A549 (cell line): ENCODE results near the gene HOXC10. TPM values are rescaled to one million over a fixed set of nuclear protein-coding genes. Genes with fewer than 3 reads are reported as not detected.

Experiments
- ATAC-seq, 2 experiments: fragments of 200-7000 bp in 1 of 2; fragments of >200 bp in 1 of 2; cut with Nextera tagmentation in 1 of 2; cut with Tn5 transposase in 1 of 2; 3 replicates each; pipeline versions ENCODE4 v1.8.0 to v1.9.1; 2018 to 2020; ENCODE audit warnings: mild to moderate bottlenecking in 1 of 2, moderate library complexity in 1 of 2
- CTCF ChIA-PET: fragments of 300-600 bp; sonication (Branson Sonifier 250); formaldehyde crosslinking; extraction: SDS; loops from one replicate; lab custom pipeline; 2021; ENCODE audit warnings: antibody characterized with exemption, inconsistent platforms; lab: Yijun Ruan, JAX
- POLR2A ChIA-PET: fragments of 350-600 bp; formaldehyde crosslinking; extraction: SDS; loops from one replicate; lab custom pipeline; 2021; ENCODE audit warnings: antibody characterized with exemption, inconsistent platforms; lab: Yijun Ruan, JAX
- DNase-seq, 2 experiments: peaks; one replicate each; pipeline versions ENCODE4 v3.0.0 to v3.0.0-alpha.2; 2011 to 2016; ENCODE audit warnings: low read depth in 1 of 2, low spot score in 1 of 2
- FAIRE-seq: peaks from 2 replicates; lab custom pipeline; 2011; peaks lifted over from hg19 to GRCh38; lab: Jason Lieb, UNC
- H3K27ac ChIP-seq, 2 experiments: fragments of >200 bp; sonication (Bioruptor Twin); formaldehyde crosslinking; 3 replicates each; pipeline ENCODE4 v1.5.1; 2016 to 2017
- H3K4me1 ChIP-seq: fragments of >200 bp; sonication (Bioruptor Twin); formaldehyde crosslinking; 3 replicates; pipeline ENCODE4 v1.6.1; 2016
- H3K4me2 ChIP-seq: fragments of >200 bp; sonication (Bioruptor Twin); formaldehyde crosslinking; 3 replicates; pipeline ENCODE4 v1.6.1; 2016
- H3K4me3 ChIP-seq: fragments of >200 bp; sonication (Bioruptor Twin); formaldehyde crosslinking; 3 replicates; pipeline ENCODE4 v1.5.1; 2016
- H3K9me3 ChIP-seq: fragments of >200 bp; sonication (Bioruptor Twin); formaldehyde crosslinking; 3 replicates; pipeline ENCODE4 v1.6.1; 2016
- CBX8 ChIP-seq: fragments of 200-600 bp; sonication (generic); IDR thresholded peaks from 2 replicates; pipeline ENCODE4 v1.6.1; 2016
- CEBPB ChIP-seq, 2 experiments: fragments of >200 bp in 1 of 2; sonication (Bioruptor Twin) in 1 of 2; formaldehyde crosslinking in 1 of 2; IDR thresholded peaks; 2 replicates each; pipeline ENCODE4 v1.6.1; 2012 to 2016
- EHMT2 ChIP-seq: fragments of 200-600 bp; sonication (generic); IDR thresholded peaks from 2 replicates; pipeline ENCODE4 v1.6.1; 2016; ENCODE audit warnings: antibody characterized with exemption, low read depth, mild to moderate bottlenecking, moderate library complexity
- FOSB ChIP-seq: fragments of 250-450 bp; sonication (Bioruptor Pico); IDR thresholded peaks from 2 replicates; pipeline ENCODE4 v1.5.0; 2020; ENCODE audit warnings: mild to moderate bottlenecking, moderate library complexity
- FOSL2 ChIP-seq, 2 experiments: fragments of 450-650 bp in 1 of 2; fragments of >200 bp in 1 of 2; sonication (Bioruptor Twin) in 1 of 2; formaldehyde crosslinking; IDR thresholded peaks; 2 replicates each; pipeline versions ENCODE4 v1.5.0 to v1.6.1; 2016 to 2020; ENCODE audit warnings: mild to moderate bottlenecking in 1 of 2, moderate library complexity in 1 of 2
- HDAC2 ChIP-seq: fragments of 200-600 bp; sonication (generic); IDR thresholded peaks from 2 replicates; pipeline ENCODE4 v1.6.1; 2016
- KDM5A ChIP-seq: fragments of 200-600 bp; sonication (generic); IDR thresholded peaks from 2 replicates; pipeline ENCODE4 v1.6.1; 2016; ENCODE audit warnings: antibody characterized with exemption, mild to moderate bottlenecking
- NR3C1 ChIP-seq: fragments of >200 bp; sonication (Bioruptor Twin); formaldehyde crosslinking; IDR thresholded peaks from 3 replicates; pipeline ENCODE4 v1.6.1; 2017
- POLR2A ChIP-seq: IDR thresholded peaks from 2 replicates; pipeline ENCODE4 v1.6.1; 2012; ENCODE audit warnings: mild to moderate bottlenecking, low read length
- POLR2AphosphoS2 ChIP-seq: conservative IDR thresholded peaks from 2 replicates; pipeline ENCODE4 v1.6.1; 2012; ENCODE audit warnings: low read length, improper control_type of control experiment, inconsistent platforms
- RARB ChIP-seq: fragments of 250-450 bp; sonication (Bioruptor Pico); IDR thresholded peaks from 2 replicates; pipeline ENCODE4 v1.8.0; 2021; ENCODE audit warnings: mild to moderate bottlenecking, moderate library complexity
- ZC3H11A ChIP-seq: fragments of 450-650 bp; IDR thresholded peaks from 2 replicates; pipeline ENCODE4 v1.6.1; 2014; ENCODE audit warnings: antibody characterized with exemption, mild to moderate bottlenecking
- WGBS: methylation state at CpG from one replicate; pipeline ENCODE4 v1.1.6; 2017; ENCODE audit errors: missing lambda C conversion rate; 5-methylcytosine and 5-hydroxymethylcytosine counted together
- polyA plus RNA-seq, 4 experiments: library from polyadenylated mRNA; depleted of rRNA in 3 of 4; stranded (reverse); fragments of >200 nt; fragmentation: RNase III in 1 of 4; extraction: RNeasy Plus Mini Kit Qiagen cat#74134 plus additional on column Dnase treatment in 1 of 4; gene quantifications; 2 replicates in 3 of 4; 3 replicates in 1 of 4; pipeline ENCODE4 v1.2.3, GENCODE V29; 2011 to 2017
- TF ChIP-seq, protein P1 (sequence below): fragments of 200-600 bp; sonication (generic); IDR thresholded peaks from 2 replicates; pipeline ENCODE4 v1.6.1; 2016; ENCODE audit warnings: antibody characterized with exemption, mild to moderate bottlenecking, moderate library complexity
- TF ChIP-seq, protein P2 (sequence below): fragments of 150-350 bp; IDR thresholded peaks from 2 replicates; pipeline ENCODE4 v1.6.1; 2014; ENCODE audit warnings: low read depth, mild to moderate bottlenecking, low read length
- TF ChIP-seq, protein P3 (sequence below): fragments of >200 bp; sonication (Bioruptor Twin); formaldehyde crosslinking; IDR thresholded peaks from 3 replicates; pipeline ENCODE4 v1.5.1; 2016

Gene HOXC10
- polyA plus RNA-seq, 2 of the 4 experiments (the other 2 are of a cell fraction): 2.9 to 3.2 TPM

DNA sequence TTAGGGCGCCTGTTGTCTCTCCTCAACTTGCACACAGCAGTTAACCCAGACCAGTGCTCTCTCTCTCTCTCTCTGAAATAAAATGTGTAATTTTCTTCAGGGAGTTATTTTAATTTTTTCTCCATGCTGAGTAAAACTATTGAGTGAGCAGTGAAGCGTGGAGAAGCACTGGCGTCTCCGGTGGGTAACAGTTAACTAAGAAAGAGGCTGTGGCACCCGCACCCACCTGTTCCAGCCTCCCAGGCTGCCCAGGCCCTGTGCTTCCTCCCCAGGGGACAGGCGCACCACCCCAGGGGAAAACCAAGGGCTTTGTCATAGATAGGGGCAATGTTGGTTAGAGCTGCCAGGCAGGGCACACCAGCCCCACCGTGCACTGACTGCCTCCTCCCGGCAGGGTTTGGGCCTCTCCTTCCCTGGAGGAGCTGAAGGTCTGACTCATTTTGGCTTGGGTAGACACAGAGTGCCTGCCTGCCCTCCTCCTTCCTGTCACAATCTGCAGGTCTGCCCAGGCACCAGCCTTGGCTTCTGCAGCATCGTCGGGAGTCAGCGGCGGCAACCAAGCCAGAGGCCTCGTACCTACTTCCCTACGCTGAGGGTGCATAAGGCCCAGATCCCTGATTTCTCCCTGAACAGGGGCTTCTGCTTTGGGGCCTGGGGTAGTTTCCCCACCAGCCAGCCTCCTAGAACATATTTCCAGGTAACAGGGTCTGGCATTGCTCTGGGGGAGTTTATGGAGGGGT, 51.8 kb downstream of the HOXC10 start:
- Histone ChIP-seq H3K4me1 (peaks cover 7% of the 10 kb centered on the region; the same call in 1 of the 3 replicates), H3K9me3 (no peaks in the 10 kb centered on the region), H3K27ac (no peak overlapping the region), H3K4me2 (no peak overlapping the region)
- 76% methylated on average over 14 of the region's 14 CpGs for WGBS
- POLR2A ChIA-PET: interaction anchor here (0.5 to 1.6 kb wide), 3 partner anchors 19 to 639 kb away, joined by 3 to 7 read pairs (median 5); no protein-coding TSS in a partner anchor
- DNase-seq (peak; percentile 56 to 57), ATAC-seq (peak; percentile 69 to 73), FAIRE-seq (no peak)
- CTCF ChIA-PET: interaction anchor here (0.6 to 27.9 kb wide), 11 partner anchors 8 to 178 kb away, joined by 3 to 476 read pairs (median 3); partner anchors contain the start of gene SMUG1
- no peak for TF ChIP-seq FOSB (CRISPR knock-in tag)
- TF ChIP-seq FOSL2 (IDR thresholded peaks at IDR 0.05): no peak
- 0 out of 2 replicates have a peak, but pooled peaks have one; percentile 13 for TF ChIP-seq FOSL2 (CRISPR knock-in tag; IDR thresholded peaks at IDR 0.05)
- TF ChIP-seq, all 56 proteins: peak for 1
- no peak overlapping the region for H3K4me3 ChIP-seq

DNA sequence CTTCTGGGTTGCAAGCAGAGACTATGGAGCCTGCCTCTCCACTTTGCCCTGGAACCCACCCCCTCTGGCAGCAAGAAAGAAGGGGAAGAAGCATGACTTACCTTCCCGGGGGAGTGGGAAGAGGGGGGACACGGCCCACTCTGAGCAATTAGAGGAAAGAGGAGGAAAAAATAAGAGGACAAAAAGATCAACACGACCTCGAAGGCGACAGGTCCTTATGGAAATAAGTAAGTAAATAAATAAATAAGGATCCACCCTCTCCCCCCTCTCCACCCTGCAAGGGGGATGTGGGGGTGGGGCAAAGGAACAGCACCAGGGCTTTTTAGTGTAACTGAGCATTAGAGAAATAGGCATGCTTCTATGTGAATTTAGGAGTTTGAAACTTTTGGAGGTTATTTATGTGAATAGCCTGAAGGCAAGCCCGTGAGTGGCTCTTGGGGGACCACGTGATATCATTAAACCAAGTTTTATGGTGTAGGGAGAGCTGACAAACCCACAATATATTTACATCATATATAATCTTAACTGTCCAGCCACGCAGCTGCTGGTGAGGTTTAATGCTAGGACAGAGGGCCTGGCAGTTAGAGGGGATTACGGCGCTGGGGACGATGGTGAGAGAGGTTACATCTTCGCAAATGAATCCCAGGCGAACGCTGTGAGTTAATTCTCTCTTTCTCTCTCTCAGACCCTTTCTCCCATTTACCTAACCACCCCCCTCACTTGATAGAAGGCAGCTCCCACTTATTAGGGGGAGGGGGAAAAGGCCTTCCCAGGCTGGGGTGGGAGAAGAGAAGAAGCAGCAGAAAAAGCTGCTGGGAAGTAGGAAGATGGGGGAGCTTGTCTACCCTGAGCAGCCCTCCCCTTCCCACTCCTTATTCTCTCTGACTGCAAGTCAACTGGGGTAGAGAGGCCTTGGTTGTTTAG, 52.7 kb downstream of the HOXC10 start:
- WGBS: 80% methylated on average over 14 of the region's 14 CpGs
- POLR2A ChIA-PET: interaction anchor here (0.5 to 1.6 kb wide), 3 partner anchors 20 to 640 kb away, joined by 3 to 7 read pairs (median 5); no protein-coding TSS in a partner anchor
- H3K27ac ChIP-seq: no peak overlapping the region
- H3K4me1 ChIP-seq: peaks cover 7% of the 10 kb centered on the region; the same call in 1 of the 3 replicates
- H3K4me2 ChIP-seq: no peak overlapping the region
- DNase-seq (no peak), FAIRE-seq (no peak), ATAC-seq (no peak)
- no peak overlapping the region for H3K4me3 ChIP-seq
- TF ChIP-seq POLR2A (no peak), KDM5A (no peak), CBX8 (no peak), RARB (no peak), NR3C1 (no peak), HDAC2 (no peak), CEBPB (IDR thresholded peaks at IDR 0.05) (no peak), POLR2AphosphoS2 (no peak), EHMT2 (no peak), ZC3H11A (no peak), FOSL2 (IDR thresholded peaks at IDR 0.05) (no peak), FOSL2 (CRISPR knock-in tag; IDR thresholded peaks at IDR 0.05) (no peak)
- TF ChIP-seq, protein P1, sequence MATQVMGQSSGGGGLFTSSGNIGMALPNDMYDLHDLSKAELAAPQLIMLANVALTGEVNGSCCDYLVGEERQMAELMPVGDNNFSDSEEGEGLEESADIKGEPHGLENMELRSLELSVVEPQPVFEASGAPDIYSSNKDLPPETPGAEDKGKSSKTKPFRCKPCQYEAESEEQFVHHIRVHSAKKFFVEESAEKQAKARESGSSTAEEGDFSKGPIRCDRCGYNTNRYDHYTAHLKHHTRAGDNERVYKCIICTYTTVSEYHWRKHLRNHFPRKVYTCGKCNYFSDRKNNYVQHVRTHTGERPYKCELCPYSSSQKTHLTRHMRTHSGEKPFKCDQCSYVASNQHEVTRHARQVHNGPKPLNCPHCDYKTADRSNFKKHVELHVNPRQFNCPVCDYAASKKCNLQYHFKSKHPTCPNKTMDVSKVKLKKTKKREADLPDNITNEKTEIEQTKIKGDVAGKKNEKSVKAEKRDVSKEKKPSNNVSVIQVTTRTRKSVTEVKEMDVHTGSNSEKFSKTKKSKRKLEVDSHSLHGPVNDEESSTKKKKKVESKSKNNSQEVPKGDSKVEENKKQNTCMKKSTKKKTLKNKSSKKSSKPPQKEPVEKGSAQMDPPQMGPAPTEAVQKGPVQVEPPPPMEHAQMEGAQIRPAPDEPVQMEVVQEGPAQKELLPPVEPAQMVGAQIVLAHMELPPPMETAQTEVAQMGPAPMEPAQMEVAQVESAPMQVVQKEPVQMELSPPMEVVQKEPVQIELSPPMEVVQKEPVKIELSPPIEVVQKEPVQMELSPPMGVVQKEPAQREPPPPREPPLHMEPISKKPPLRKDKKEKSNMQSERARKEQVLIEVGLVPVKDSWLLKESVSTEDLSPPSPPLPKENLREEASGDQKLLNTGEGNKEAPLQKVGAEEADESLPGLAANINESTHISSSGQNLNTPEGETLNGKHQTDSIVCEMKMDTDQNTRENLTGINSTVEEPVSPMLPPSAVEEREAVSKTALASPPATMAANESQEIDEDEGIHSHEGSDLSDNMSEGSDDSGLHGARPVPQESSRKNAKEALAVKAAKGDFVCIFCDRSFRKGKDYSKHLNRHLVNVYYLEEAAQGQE: no peak
- TF ChIP-seq, protein P2, sequence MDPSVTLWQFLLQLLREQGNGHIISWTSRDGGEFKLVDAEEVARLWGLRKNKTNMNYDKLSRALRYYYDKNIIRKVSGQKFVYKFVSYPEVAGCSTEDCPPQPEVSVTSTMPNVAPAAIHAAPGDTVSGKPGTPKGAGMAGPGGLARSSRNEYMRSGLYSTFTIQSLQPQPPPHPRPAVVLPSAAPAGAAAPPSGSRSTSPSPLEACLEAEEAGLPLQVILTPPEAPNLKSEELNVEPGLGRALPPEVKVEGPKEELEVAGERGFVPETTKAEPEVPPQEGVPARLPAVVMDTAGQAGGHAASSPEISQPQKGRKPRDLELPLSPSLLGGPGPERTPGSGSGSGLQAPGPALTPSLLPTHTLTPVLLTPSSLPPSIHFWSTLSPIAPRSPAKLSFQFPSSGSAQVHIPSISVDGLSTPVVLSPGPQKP: no peak
- TF ChIP-seq, protein P3, sequence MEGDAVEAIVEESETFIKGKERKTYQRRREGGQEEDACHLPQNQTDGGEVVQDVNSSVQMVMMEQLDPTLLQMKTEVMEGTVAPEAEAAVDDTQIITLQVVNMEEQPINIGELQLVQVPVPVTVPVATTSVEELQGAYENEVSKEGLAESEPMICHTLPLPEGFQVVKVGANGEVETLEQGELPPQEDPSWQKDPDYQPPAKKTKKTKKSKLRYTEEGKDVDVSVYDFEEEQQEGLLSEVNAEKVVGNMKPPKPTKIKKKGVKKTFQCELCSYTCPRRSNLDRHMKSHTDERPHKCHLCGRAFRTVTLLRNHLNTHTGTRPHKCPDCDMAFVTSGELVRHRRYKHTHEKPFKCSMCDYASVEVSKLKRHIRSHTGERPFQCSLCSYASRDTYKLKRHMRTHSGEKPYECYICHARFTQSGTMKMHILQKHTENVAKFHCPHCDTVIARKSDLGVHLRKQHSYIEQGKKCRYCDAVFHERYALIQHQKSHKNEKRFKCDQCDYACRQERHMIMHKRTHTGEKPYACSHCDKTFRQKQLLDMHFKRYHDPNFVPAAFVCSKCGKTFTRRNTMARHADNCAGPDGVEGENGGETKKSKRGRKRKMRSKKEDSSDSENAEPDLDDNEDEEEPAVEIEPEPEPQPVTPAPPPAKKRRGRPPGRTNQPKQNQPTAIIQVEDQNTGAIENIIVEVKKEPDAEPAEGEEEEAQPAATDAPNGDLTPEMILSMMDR: no peak
- H3K9me3 ChIP-seq: no peaks in the 10 kb centered on the region
- CTCF ChIA-PET: interaction anchor here (0.6 to 27.9 kb wide), 11 partner anchors 13 to 335 kb away, joined by 3 to 476 read pairs (median 3); partner anchors contain the start of genes HOXC9 and SMUG1
